Skeletal muscle satellite cell (primary cell): ENCODE measurements around the gene ADM.

Experiments
- H3K27me3 ChIP-seq: 2 replicates; pipeline ENCODE4 v1.7.0; 2013; ENCODE audit warnings: low read length; ENCODE audit not compliant: control insufficient read depth, insufficient read depth
- H3K36me3 ChIP-seq: 2 replicates; pipeline ENCODE4 v1.7.0; 2013; ENCODE audit warnings: mild to moderate bottlenecking, control low read depth, low read length; ENCODE audit not compliant: insufficient read depth
- H3K4me1 ChIP-seq: 2 replicates; pipeline ENCODE4 v1.7.0; 2013; ENCODE audit warnings: low read length; ENCODE audit not compliant: control insufficient read depth, insufficient read depth
- H3K4me2 ChIP-seq: 2 replicates; pipeline ENCODE4 v1.7.0; 2013; ENCODE audit warnings: mild to moderate bottlenecking, low read length
- H3K4me3 ChIP-seq: 2 replicates; pipeline ENCODE4 v1.7.0; 2013; ENCODE audit warnings: low read length
- H3K9ac ChIP-seq: 2 replicates; pipeline ENCODE4 v1.7.0; 2013; ENCODE audit warnings: mild to moderate bottlenecking, low read depth, low read length, moderate library complexity
- H3K9me3 ChIP-seq: replicated peaks from 2 replicates; pipeline ENCODE4 v1.7.0; 2013; ENCODE audit warnings: mild to moderate bottlenecking, control low read depth, low read length

Gene ADM

GRCh38 chr11:10274726-10275125 is 30.1 kb upstream of the ADM start:
- H3K27me3 ChIP-seq: no peaks in the 10 kb centered on the region
- H3K9me3 ChIP-seq: no peaks in the 10 kb centered on the region
- H3K36me3 ChIP-seq: no peaks in the 10 kb centered on the region
- H3K4me3 ChIP-seq: no peak overlapping the region
- H3K4me2 ChIP-seq: no peak overlapping the region
- peaks cover 17% of the 10 kb centered on the region for H3K4me1 ChIP-seq
- no peak overlapping the region for H3K9ac ChIP-seq

GRCh38 chr11:10275714-10276113 is 29.2 kb upstream of the ADM start:
- H3K27me3 ChIP-seq: no peaks in the 10 kb centered on the region
- H3K9ac ChIP-seq: no peak overlapping the region
- H3K4me1 ChIP-seq: peaks cover 17% of the 10 kb centered on the region
- no peak overlapping the region for H3K4me2 ChIP-seq
- H3K4me3 ChIP-seq: no peak overlapping the region
- no peaks in the 10 kb centered on the region for H3K36me3 ChIP-seq
- no peaks in the 10 kb centered on the region for H3K9me3 ChIP-seq

DNA sequence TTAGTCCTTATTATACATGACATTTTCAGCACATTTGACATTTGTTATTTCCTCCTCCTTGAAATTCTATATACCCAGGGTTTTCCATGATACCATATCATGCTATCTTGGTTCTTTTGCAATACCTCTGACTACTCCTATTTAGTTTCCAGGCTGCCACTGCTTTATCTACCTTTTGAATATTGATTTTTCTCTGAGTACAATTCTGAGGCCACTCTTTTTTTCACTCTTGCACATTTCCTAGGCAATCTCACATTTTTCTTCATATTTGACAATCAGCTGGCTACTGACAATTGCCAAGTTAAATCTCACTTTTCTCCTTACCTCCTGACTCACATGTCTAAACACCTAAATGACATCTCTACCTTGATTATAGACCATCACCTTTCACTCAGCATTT is 22.8 kb upstream of the ADM start:
- H3K9me3 ChIP-seq: no peaks in the 10 kb centered on the region
- no peaks in the 10 kb centered on the region for H3K27me3 ChIP-seq
- no peak overlapping the region for H3K4me2 ChIP-seq
- H3K9ac ChIP-seq: no peak overlapping the region
- H3K36me3 ChIP-seq: no peaks in the 10 kb centered on the region
- peaks cover 3% of the 10 kb centered on the region for H3K4me1 ChIP-seq
- no peak overlapping the region for H3K4me3 ChIP-seq

GRCh38 chr11:10283991-10284390 is 20.9 kb upstream of the ADM start:
- H3K4me1 ChIP-seq: peaks cover 3% of the 10 kb centered on the region
- no peak overlapping the region for H3K4me3 ChIP-seq
- H3K4me2 ChIP-seq: no peak overlapping the region
- H3K27me3 ChIP-seq: no peaks in the 10 kb centered on the region
- no peaks in the 10 kb centered on the region for H3K9me3 ChIP-seq
- H3K9ac ChIP-seq: no peak overlapping the region
- no peaks in the 10 kb centered on the region for H3K36me3 ChIP-seq

GRCh38 chr11:10285148-10285802 is 19.6 kb upstream of the ADM start:
- Histone ChIP-seq H3K9me3 (no peaks in the 10 kb centered on the region), H3K4me2 (no peak overlapping the region), H3K4me3 (no peak overlapping the region), H3K27me3 (no peaks in the 10 kb centered on the region), H3K9ac (no peak overlapping the region), H3K4me1 (peaks cover 3% of the 10 kb centered on the region), H3K36me3 (no peaks in the 10 kb centered on the region)

DNA sequence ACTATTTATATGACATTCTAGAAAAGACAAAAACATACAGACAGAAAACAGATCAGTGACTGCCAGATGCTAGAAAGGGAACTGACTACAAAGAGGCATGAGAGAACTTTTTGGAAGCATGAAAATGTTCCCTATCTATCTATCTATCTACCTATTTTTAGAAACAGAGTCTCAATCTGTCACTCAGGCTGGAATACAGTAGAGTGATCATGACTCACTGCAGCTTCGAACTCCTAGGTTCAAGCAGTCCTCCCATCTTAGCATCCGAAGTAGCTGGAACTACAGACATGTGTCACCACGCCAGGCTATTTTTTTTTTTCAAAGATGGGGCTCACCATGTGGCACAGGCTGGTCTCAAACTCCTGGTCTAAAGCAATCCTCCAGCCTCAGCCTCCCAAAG is 17.7 kb upstream of the ADM start:
- Histone ChIP-seq H3K9ac (no peak overlapping the region), H3K36me3 (peaks cover 4% of the 10 kb centered on the region), H3K4me2 (no peak overlapping the region), H3K9me3 (no peaks in the 10 kb centered on the region), H3K4me1 (peaks cover 9% of the 10 kb centered on the region), H3K4me3 (no peak overlapping the region), H3K27me3 (no peaks in the 10 kb centered on the region)

DNA sequence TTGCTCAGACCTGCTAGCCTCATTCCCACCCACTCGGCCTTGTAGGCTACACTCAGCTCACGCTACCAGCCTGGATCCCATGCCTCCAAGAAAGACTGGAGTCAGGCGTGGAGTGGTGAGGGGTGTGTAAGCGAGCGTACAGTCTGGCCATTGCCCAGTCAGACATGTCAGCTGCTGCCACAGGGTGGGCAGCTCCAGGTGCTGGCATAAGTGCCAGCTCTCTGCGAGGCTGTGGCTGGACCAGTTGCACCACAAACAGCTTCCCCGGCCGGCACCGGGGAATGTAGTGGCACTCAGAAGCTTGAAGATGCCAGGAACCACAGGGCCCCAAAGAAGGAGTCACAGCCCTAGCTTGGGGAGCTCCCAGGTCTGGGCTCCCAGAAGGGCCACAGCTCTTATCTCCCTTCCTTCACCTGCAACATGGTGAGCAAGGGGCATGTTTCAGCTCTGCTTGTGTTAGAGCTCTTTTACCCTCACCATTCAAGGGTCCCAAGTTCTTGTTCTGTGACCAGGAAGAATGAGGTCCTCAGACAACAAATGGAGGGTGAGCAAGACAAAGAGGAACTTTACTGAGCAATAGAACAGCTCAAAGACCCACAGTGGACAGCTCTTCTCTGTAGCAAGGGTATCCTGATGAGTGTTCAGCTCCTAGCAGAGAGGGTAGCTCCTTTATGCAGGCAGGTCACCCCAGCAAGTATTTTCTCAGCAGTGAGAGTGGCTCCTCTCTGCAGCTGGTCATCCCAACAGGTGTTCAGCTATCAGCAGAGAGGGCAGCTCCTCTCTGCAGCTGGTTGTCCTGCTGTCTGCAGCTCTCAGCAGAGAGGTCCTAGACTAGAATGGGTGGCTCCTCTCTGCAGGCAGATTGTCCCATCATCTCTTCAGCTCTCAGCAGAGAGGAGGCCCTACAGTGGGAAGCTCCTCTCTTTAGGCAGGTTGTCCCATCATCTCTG is 16.8 kb upstream of the ADM start:
- H3K4me2 ChIP-seq: no peak overlapping the region
- H3K36me3 ChIP-seq: peaks cover 4% of the 10 kb centered on the region
- H3K9ac ChIP-seq: no peak overlapping the region
- H3K4me1 ChIP-seq: peaks cover 18% of the 10 kb centered on the region
- no peaks in the 10 kb centered on the region for H3K27me3 ChIP-seq
- H3K4me3 ChIP-seq: no peak overlapping the region
- no peaks in the 10 kb centered on the region for H3K9me3 ChIP-seq

DNA sequence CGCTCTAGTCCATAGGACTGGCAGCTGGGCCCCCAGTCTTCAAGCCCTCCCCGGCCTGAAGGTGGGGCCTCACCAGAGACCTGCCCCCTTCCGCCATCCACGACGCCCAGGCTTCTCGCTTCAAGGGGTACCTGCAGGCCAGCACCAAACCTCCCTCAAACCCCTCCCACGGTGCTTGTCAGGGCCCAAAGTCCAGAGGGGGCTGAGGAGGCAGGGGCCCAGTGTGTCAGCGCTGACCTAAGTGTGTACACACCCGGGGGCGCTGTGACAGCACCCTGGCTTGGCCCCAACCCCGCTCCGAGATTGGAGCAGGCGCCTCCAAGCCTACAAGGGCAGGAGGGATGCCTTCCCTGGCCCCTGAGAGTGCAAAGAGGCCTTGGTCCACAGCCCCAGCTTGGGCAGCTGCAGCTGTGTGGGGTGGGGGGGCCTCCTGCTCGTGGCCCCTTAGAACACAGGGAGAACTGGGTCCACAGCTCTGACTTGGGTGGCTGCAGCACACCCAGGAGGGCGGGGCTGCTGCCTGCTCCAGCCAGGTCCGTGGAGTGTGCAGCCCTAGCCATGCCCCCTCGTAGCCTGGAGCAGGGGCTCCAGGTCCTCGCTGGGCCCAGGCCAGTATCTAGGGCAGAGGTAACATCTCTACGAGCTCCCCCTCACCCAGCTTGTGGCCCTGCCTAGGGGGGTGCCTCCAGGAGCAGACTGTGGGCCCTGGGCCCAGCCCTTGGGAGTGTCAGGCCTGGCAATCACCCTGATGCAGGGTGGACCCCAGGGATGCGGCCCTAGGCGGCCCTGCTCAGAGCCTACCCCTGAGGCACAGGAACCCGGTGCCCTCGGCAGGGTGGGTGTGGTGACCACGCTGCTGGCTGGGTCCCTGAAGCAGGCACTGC is 15.8 kb upstream of the ADM start:
- Histone ChIP-seq H3K9me3 (no peaks in the 10 kb centered on the region), H3K9ac (no peak overlapping the region), H3K27me3 (no peaks in the 10 kb centered on the region), H3K36me3 (peaks cover 4% of the 10 kb centered on the region), H3K4me1 (peaks cover 19% of the 10 kb centered on the region), H3K4me2 (no peak overlapping the region), H3K4me3 (no peak overlapping the region)

DNA sequence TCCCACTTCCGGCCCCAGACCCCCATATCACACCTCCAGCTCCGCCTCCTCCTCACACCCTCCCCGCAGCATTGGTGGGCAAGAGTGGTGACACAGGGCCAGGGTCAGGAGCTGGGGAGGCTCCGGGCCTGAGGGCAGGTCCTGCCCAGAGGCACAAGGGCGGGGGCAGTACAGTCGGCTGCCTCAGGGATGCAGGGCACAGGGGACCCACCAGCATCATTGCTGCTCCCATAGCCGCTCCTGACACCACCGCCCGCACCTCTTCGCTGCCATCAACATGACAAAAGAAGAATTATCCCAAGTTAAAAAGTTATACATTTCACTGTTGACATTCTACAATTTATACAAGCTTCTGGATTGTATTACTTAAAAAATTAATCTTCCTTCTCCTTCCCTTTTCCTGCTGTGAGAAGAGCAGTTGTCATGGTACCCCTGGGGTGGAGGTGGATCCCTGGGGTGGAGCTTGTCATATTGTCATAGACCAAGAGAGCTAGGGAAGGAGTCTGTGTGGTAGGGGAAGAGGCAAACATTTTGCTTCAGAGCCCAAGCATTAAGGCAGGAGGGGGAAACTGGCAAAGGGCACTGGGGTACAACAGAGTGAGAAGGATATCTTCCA is 15.0 kb upstream of the ADM start:
- Histone ChIP-seq H3K4me2 (no peak overlapping the region), H3K9me3 (no peaks in the 10 kb centered on the region), H3K36me3 (peaks cover 4% of the 10 kb centered on the region), H3K9ac (no peak overlapping the region), H3K27me3 (no peaks in the 10 kb centered on the region), H3K4me3 (no peak overlapping the region), H3K4me1 (peaks cover 25% of the 10 kb centered on the region)

- no peak overlapping the region for H3K4me3 ChIP-seq
- peak overlapping the region; percentile 95 for H3K4me2 ChIP-seq
- peak overlapping the region; percentile 92 for H3K9ac ChIP-seq
- H3K9me3 ChIP-seq: no peaks in the 10 kb centered on the region
- no peaks in the 10 kb centered on the region for H3K27me3 ChIP-seq
- peaks cover 27% of the 10 kb centered on the region for H3K4me1 ChIP-seq
- H3K36me3 ChIP-seq: peaks cover 4% of the 10 kb centered on the region
Measured at GRCh38 chr11:10291801-10292638, 12.9 kb upstream of the ADM start.
